HG02759 (cell line): ENCODE data around the gene TMEM178B.

ENCODE experiments used
- ATAC-seq: cut with Tn5 transposase; IDR thresholded peaks from one replicate; pipeline ENCODE4 v1.9.1; 2021; ENCODE audit warnings: mild to moderate bottlenecking, moderate library complexity; ENCODE audit not compliant: unreplicated experiment

The TMEM178B gene

DNA sequence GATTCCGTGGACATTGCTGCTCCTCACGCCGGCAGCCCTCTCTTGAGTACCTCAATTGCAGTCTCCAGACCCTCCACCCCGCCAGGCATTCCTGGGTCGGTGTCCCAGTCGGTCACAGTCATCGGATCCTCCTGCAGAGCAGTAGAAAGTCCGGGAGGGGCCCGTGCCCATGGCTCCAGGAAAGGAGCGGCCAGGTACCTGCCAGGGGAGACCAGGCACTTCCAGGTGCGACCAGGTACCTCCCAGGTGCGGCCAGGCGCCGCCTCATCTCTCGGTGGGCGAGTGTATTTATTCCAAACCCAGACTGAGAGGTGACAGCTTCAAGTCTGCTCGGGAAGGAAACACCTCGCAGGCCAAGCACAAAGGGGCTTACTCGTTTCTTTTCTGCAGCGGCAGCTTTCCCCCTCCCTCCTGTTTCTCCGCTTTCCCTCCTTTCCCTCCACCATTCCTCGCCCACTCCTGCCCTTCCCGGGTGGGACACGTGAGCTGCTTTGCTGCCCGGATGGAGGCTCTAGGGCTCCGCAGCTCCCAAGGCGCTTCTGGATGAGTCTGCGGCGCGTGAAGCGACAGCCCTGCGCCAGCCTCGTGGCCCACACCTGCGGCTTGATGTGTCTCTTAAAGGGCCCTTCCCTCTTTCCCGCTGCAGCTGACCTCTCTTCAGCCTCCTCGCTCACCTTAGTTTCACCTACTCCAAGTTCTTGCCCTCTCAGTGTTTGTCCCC is 438.0 kb downstream of the TMEM178B start:
- no peak for ATAC-seq

GRCh38 chr7:141512597-141512996 is 438.7 kb downstream of the TMEM178B start:
- ATAC-seq, result no peak

- ATAC-seq, result no peak
Observed at GRCh38 chr7:141513720-141514119, 439.9 kb downstream of the TMEM178B start.

DNA sequence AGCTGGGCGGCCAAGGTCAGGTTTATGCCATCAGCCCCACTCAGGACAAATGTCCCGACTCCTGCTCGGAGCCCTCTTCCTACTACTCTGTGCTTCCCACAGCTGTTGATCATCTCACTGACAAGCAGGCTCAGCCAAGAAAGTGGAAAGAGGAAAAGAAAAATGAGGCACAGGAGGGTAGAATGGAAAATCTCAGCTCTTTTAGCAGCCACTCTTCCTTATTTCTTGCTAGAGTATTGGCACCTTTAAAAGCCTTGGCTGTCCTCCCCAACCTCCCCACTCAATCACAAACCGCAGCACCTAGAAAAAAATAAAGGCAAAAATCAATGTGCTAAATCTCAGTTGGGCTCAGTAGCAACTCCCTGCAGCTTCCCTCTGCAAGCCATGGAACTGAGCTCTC is 442.1 kb downstream of the TMEM178B start:
- no peak for ATAC-seq

GRCh38 chr7:141519623-141520022 is 445.8 kb downstream of the TMEM178B start:
- no peak for ATAC-seq

- ATAC-seq, result peak; percentile 42
Observed at GRCh38 chr7:141522657-141523342, 448.9 kb downstream of the TMEM178B start.

DNA sequence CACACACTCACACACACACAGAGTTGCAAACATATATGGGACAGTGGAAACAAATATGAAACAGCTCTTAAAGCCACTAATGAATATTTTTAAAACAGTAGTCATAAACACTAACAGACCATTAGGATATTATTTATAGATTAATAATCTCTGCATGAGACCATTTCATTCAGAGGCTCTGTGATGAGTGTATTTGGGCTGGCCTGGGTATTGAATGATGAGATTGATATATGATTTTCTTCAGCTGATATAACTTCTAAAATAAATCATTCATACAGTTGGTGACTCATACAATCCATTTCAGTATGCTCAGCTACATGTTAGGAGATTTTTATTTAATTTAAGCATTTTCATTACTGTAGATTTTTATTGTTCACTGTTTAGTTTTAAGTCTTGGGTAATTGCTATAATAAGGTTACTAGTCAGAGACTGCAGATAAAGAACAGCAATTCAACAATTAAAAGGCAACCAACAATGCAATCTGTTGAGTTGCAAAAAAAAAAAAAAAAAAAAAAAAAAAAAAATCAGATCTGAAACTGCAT is 452.2 kb downstream of the TMEM178B start:
- no peak for ATAC-seq

DNA sequence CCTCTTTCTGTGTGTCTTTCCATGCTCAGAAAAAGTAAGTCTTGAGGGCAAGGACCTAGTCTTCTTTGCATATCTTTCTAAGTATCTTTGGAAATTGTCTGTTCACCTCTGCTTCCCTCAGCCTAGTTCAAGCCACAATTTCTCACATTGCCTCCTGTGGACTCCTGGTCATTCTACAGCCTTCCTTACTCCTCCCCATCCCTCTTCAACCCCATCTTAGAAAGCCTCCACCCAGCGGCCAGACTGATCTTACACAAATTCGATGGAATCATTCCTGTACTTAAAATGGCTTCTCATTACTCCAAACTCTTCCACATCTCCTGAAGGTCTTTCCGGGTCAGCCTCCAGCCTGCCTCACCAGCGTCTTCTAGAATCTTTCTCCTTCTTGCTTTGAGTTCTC is 453.2 kb downstream of the TMEM178B start:
- no peak for ATAC-seq

- no peak for ATAC-seq
Observed at GRCh38 chr7:141528399-141528798, 454.5 kb downstream of the TMEM178B start.
